ENCODE data around the gene RAB13. TPM values are rescaled to one million over a fixed set of nuclear protein-coding genes. Genes with fewer than 3 reads are reported as not detected.

RAB13 gene
- polyA plus RNA-seq, 1 of the 3 experiments (the other 2 are of a cell fraction), result 156 TPM

DNA sequence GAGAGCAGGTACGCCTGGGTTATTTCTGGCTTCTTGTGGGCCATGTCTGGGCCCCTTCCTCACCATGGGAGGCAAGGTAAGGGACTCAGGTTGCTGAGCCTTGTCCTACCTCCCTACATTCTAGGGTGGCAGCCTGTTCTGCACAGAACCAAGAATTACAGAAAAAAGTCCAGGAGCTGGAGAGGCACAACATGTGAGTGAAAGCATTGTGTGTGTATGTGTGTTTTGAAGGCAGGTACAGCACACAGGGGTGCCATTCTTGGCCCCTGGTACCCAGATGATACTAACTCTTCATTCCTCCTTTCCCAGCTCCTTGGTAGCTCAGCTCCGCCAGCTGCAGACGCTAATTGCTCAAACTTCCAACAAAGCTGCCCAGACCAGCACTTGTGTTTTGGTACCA, 13.1 kb downstream of the RAB13 start:
- ChIA-PET CTCF (interaction anchor here (1.4 to 8.9 kb wide), 2 partner anchors 13 to 27 kb away, joined by 4 to 68 read pairs; partner anchors contain the start of genes DENND4B and RAB13), POLR2A (interaction anchor here (1.9 to 6.6 kb wide), 2 partner anchors 10 to 18 kb away, joined by 5 to 59 read pairs; partner anchors contain the start of genes RPS27 and SLC39A1)
- H3K27me3 ChIP-seq (ENCODE audit: insufficient read depth), result no peaks in the 10 kb centered on the region
- no peak overlapping the region for H3K27ac ChIP-seq (ENCODE audit: low read depth in 2 of 2, low read length in 1 of 2)
- peaks cover 22% of the 10 kb centered on the region for H3K79me2 ChIP-seq (ENCODE audit: insufficient read depth)
- no peaks in the 10 kb centered on the region for H3K9me3 ChIP-seq
- H3F3A ChIP-seq (replicated peaks; ENCODE audit: insufficient read depth), result peaks cover 3% of the 10 kb centered on the region
- peaks cover 5 to 22% of the 10 kb centered on the region in 2 experiments; a peak in 2 of 4 replicates for H3K4me1 ChIP-seq (ENCODE audit: control insufficient read depth in 1 of 2, insufficient read depth in 2 of 2, low read depth in 1 of 2, low read length in 1 of 2)
- no peaks in the 10 kb centered on the region for H3K9me2 ChIP-seq
- WGBS (ENCODE audit: low lambda C conversion rate), result 98% methylated on average over 3 of the region's 3 CpGs
- H3K9ac ChIP-seq, result no peak overlapping the region
- TF ChIP-seq ELF1 (IDR thresholded peaks at IDR 0.05) (no peak), YY1 (IDR thresholded peaks at IDR 0.05; ENCODE audit: low read depth) (no peak), SMC3 (IDR thresholded peaks at IDR 0.05; ENCODE audit: low read depth, low read length) (no peak), JUND (IDR thresholded peaks at IDR 0.05) (no peak), SIN3A (IDR thresholded peaks at IDR 0.05; ENCODE audit: borderline replicate concordance, low read depth, low read length) (no peak), FOSL2 (IDR thresholded peaks at IDR 0.05; ENCODE audit: borderline replicate concordance, low read depth) (no peak), FOXM1 (IDR thresholded peaks at IDR 0.05; ENCODE audit: low read depth) (no peak), EP300 (IDR thresholded peaks at IDR 0.05; ENCODE audit: borderline replicate concordance in 1 of 2, low read depth in 1 of 2, low read length in 1 of 2) (no peak), GATA2 (CRISPR knock-in tag; IDR thresholded peaks at IDR 0.05) (no peak)
- TF ChIP-seq, protein P1, sequence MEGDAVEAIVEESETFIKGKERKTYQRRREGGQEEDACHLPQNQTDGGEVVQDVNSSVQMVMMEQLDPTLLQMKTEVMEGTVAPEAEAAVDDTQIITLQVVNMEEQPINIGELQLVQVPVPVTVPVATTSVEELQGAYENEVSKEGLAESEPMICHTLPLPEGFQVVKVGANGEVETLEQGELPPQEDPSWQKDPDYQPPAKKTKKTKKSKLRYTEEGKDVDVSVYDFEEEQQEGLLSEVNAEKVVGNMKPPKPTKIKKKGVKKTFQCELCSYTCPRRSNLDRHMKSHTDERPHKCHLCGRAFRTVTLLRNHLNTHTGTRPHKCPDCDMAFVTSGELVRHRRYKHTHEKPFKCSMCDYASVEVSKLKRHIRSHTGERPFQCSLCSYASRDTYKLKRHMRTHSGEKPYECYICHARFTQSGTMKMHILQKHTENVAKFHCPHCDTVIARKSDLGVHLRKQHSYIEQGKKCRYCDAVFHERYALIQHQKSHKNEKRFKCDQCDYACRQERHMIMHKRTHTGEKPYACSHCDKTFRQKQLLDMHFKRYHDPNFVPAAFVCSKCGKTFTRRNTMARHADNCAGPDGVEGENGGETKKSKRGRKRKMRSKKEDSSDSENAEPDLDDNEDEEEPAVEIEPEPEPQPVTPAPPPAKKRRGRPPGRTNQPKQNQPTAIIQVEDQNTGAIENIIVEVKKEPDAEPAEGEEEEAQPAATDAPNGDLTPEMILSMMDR (IDR thresholded peaks at IDR 0.05), result no peak
- TF ChIP-seq, protein P2, sequence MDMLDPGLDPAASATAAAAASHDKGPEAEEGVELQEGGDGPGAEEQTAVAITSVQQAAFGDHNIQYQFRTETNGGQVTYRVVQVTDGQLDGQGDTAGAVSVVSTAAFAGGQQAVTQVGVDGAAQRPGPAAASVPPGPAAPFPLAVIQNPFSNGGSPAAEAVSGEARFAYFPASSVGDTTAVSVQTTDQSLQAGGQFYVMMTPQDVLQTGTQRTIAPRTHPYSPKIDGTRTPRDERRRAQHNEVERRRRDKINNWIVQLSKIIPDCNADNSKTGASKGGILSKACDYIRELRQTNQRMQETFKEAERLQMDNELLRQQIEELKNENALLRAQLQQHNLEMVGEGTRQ (IDR thresholded peaks at IDR 0.05; ENCODE audit: borderline replicate concordance, low read depth, low read length), result no peak
- no peak overlapping the region for H3K4me3 ChIP-seq (ENCODE audit: low read depth in 2 of 2, low read length in 1 of 2)
- DNase-seq, result no peak
- H4K20me1 ChIP-seq (ENCODE audit: insufficient read depth), result no peaks in the 10 kb centered on the region
- no peak overlapping the region for H3K4me2 ChIP-seq
- no peak overlapping the region for H2AFZ ChIP-seq (ENCODE audit: low read depth)
- H3K36me3 ChIP-seq (replicated peaks in 1 of 2; ENCODE audit: control insufficient read depth in 1 of 2, insufficient read depth in 2 of 2, low read length in 1 of 2), result peaks cover 17 to 25% of the 10 kb centered on the region in 2 experiments

DNA sequence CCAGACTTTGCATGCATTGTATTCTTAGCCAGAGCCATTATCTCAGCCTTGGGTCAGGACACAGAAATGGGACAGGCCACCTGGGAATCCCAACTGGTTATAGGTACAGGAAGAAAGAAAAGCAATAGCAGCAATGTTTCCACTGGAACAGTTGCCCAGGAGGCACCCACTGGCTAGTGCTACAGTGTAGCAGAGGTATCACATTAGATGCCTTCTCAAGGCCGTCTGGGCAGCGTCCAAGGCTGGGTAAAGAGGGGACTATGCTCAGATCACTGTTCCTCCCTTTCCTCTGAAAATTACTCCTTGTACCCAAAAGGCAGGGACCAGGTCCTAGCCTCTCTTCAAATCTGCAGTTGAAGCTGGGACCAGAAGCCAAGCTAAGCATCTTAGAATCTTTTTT, 15.8 kb downstream of the RAB13 start:
- Histone ChIP-seq H3K9me2 (no peaks in the 10 kb centered on the region), H3K27ac (ENCODE audit: low read depth in 2 of 2, low read length in 1 of 2) (no peak overlapping the region), H3K9ac (no peak overlapping the region), H3K36me3 (replicated peaks in 1 of 2; ENCODE audit: control insufficient read depth in 1 of 2, insufficient read depth in 2 of 2, low read length in 1 of 2) (peaks cover 13 to 19% of the 10 kb centered on the region in 2 experiments), H3K4me3 (ENCODE audit: low read depth in 2 of 2, low read length in 1 of 2) (no peak overlapping the region), H2AFZ (ENCODE audit: low read depth) (no peak overlapping the region), H3K4me1 (ENCODE audit: control insufficient read depth in 1 of 2, insufficient read depth in 2 of 2, low read depth in 1 of 2, low read length in 1 of 2) (peaks cover 0 to 18% of the 10 kb centered on the region in 2 experiments; a peak in 2 of 4 replicates), H3K9me3 (no peaks in the 10 kb centered on the region), H3K27me3 (ENCODE audit: insufficient read depth) (no peaks in the 10 kb centered on the region), H3K4me2 (no peak overlapping the region), H3K79me2 (ENCODE audit: insufficient read depth) (peaks cover 13% of the 10 kb centered on the region; the same call in 1 of the 2 replicates), H4K20me1 (ENCODE audit: insufficient read depth) (no peaks in the 10 kb centered on the region), H3F3A (replicated peaks; ENCODE audit: insufficient read depth) (peaks cover 9% of the 10 kb centered on the region)
- no peak for DNase-seq
- POLR2A ChIA-PET, result interaction anchor here (0.7 to 1.4 kb wide), 3 partner anchors 20 to 195 kb away, joined by 3 to 7 read pairs (median 4); partner anchors contain the start of genes RPS27 and SLC27A3
- no peak for TF ChIP-seq CHD2 (IDR thresholded peaks at IDR 0.05; ENCODE audit: low read length, partially characterized antibody)
- CTCF ChIA-PET, result interaction anchor here (1.0 to 8.9 kb wide), 2 partner anchors 15 to 24 kb away, joined by 4 to 68 read pairs; partner anchors contain the start of genes DENND4B and RAB13
- 100% methylated on average over 2 of the region's 2 CpGs for WGBS (ENCODE audit: low lambda C conversion rate)
